ENCODE results near the gene TYR. TPM values are rescaled to one million over a fixed set of nuclear protein-coding genes. Genes with fewer than 3 reads are reported as not detected.
"Not testable (repeated sequence)": the region's sequence is repeated elsewhere in the genome, so short reads cannot be mapped to it uniquely, and the experiment has no call there.

Gene TYR
- total RNA-seq, 2 donors from 2014 or later = not detected

- Histone ChIP-seq H3K4me3 (no peak overlapping the region), H3K36me3 (replicated peaks in 1 of 2; ENCODE audit: insufficient read depth in 1 of 2, low read depth in 2 of 2) (no peaks in the 10 kb centered on the region), H3K9me3 (no peaks in the 10 kb centered on the region), H3K27me3 (no peaks in the 10 kb centered on the region), H3K27ac (no peak overlapping the region), H3K4me1 (no peaks in the 10 kb centered on the region)
- intact Hi-C loops (cut with DNase I) = no loop called here
- TF ChIP-seq, protein P1, sequence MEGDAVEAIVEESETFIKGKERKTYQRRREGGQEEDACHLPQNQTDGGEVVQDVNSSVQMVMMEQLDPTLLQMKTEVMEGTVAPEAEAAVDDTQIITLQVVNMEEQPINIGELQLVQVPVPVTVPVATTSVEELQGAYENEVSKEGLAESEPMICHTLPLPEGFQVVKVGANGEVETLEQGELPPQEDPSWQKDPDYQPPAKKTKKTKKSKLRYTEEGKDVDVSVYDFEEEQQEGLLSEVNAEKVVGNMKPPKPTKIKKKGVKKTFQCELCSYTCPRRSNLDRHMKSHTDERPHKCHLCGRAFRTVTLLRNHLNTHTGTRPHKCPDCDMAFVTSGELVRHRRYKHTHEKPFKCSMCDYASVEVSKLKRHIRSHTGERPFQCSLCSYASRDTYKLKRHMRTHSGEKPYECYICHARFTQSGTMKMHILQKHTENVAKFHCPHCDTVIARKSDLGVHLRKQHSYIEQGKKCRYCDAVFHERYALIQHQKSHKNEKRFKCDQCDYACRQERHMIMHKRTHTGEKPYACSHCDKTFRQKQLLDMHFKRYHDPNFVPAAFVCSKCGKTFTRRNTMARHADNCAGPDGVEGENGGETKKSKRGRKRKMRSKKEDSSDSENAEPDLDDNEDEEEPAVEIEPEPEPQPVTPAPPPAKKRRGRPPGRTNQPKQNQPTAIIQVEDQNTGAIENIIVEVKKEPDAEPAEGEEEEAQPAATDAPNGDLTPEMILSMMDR (IDR thresholded peaks at IDR 0.05) = no peak
- no peak for TF ChIP-seq POLR2A (IDR thresholded peaks at IDR 0.05)
- DNase-seq = no peak
- 68 to 69% methylated on average over 2 of the region's 2 CpGs for WGBS, 2 donors
- ATAC-seq = no peak
Observed at GRCh38 chr11:89321401-89321800, 143.7 kb downstream of the TYR start.

DNA sequence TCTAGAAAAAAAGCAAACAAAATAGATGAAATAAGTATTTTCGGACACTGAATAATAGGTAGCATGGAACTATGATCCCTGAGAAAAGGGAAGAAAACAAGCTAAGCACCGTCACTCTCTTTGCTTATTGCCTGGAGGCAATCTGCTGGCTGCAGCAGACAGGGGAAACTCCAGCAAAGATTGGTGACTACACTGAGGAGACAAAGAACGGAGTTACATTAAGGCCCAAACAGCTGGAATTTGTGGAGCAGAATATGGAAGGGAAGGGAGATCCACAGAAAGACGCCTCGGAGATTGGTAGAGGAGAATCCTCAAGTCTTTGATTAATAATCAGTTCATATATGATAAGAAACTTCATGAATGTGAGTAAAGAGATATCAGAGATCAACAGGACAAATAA is 150.2 kb downstream of the TYR start:
- H3K36me3 ChIP-seq (replicated peaks in 1 of 2; ENCODE audit: insufficient read depth in 1 of 2, low read depth in 2 of 2) = no peaks in the 10 kb centered on the region
- H3K9me3 ChIP-seq = no peaks in the 10 kb centered on the region
- no peaks in the 10 kb centered on the region for H3K27me3 ChIP-seq
- ATAC-seq = no peak
- DNase-seq = no peak
- intact Hi-C loops (cut with DNase I) = no loop called here
- H3K4me3 ChIP-seq = no peak overlapping the region
- no peak for TF ChIP-seq POLR2A (IDR thresholded peaks at IDR 0.05)
- TF ChIP-seq, protein P1 (IDR thresholded peaks at IDR 0.05) = no peak
- H3K4me1 ChIP-seq = no peaks in the 10 kb centered on the region
- WGBS, 2 donors = 68 to 70% methylated on average over 5 of the region's 5 CpGs
- no peak overlapping the region for H3K27ac ChIP-seq

- intact Hi-C loops (cut with DNase I); ATAC-seq: not testable (repeated sequence)
- 47 to 56% methylated on average over 4 of the region's 4 CpGs for WGBS, 2 donors
Observed at GRCh38 chr11:89331940-89332339, 154.3 kb downstream of the TYR start.

DNA sequence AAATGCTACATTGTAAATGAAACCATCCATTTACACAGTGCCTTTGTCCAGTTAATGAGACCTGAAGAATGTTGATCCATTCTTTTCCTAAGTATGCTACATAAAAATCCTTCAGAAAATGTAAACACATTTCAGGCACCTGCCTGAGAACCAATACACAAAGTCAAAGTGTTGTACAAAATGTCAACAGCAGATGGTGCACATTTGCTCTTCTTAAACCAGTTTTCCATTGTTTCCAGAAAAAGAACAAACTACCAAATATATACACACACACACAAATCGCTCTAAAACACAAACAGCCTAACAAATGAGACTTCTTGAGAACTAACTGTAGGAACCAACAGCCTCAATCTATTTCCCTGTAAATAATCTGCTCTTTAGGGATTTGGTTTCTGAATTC is 156.0 kb downstream of the TYR start:
- H3K9me3 ChIP-seq; ATAC-seq; DNase-seq; H3K27me3 ChIP-seq; H3K36me3 ChIP-seq (replicated peaks in 1 of 2; ENCODE audit: insufficient read depth in 1 of 2, low read depth in 2 of 2); H3K4me3 ChIP-seq; H3K27ac ChIP-seq; H3K4me1 ChIP-seq; intact Hi-C loops (cut with DNase I): not testable (repeated sequence)
- 26 to 32% methylated on average over 1 of the region's 1 CpG for WGBS, 2 donors
- TF ChIP-seq, protein P1 (IDR thresholded peaks at IDR 0.05) = peak in 5 of 7 experiments; percentile 7 to 40 (median 35)

More at GRCh38 chr11:89331940-89332339, 154.3 kb downstream of the TYR start:
- not testable (repeated sequence) for DNase-seq; H3K4me1 ChIP-seq; H3K4me3 ChIP-seq; H3K36me3 ChIP-seq (replicated peaks in 1 of 2; ENCODE audit: insufficient read depth in 1 of 2, low read depth in 2 of 2); H3K27ac ChIP-seq; H3K9me3 ChIP-seq; H3K27me3 ChIP-seq

GRCh38 chr11:89337100-89337650 is 159.5 kb downstream of the TYR start:
- DNase-seq; H3K27ac ChIP-seq; H3K27me3 ChIP-seq; H3K36me3 ChIP-seq (replicated peaks in 1 of 2; ENCODE audit: insufficient read depth in 1 of 2, low read depth in 2 of 2); ATAC-seq; H3K9me3 ChIP-seq; H3K4me3 ChIP-seq; H3K4me1 ChIP-seq; intact Hi-C loops (cut with DNase I): not testable (repeated sequence)
- WGBS, 2 donors = 24 to 33% methylated on average over 4 of the region's 4 CpGs

- H3K27ac ChIP-seq; DNase-seq; H3K36me3 ChIP-seq (replicated peaks in 1 of 2; ENCODE audit: insufficient read depth in 1 of 2, low read depth in 2 of 2); H3K9me3 ChIP-seq; H3K4me1 ChIP-seq; H3K4me3 ChIP-seq; intact Hi-C loops (cut with DNase I); H3K27me3 ChIP-seq; ATAC-seq: not testable (repeated sequence)
- 46 to 47% methylated on average over 2 of the region's 2 CpGs for WGBS, 2 donors
Observed at GRCh38 chr11:89338073-89338472, 160.4 kb downstream of the TYR start.

GRCh38 chr11:89340450-89340849 is 162.8 kb downstream of the TYR start:
- intact Hi-C loops (cut with DNase I); H3K9me3 ChIP-seq; H3K4me3 ChIP-seq; H3K4me1 ChIP-seq; H3K27me3 ChIP-seq; H3K27ac ChIP-seq; H3K36me3 ChIP-seq (replicated peaks in 1 of 2; ENCODE audit: insufficient read depth in 1 of 2, low read depth in 2 of 2): not testable (repeated sequence)
- peak; percentile 64 for ATAC-seq
- peak in 1 of 4 donors; percentile 7 for DNase-seq

- H3K9me3 ChIP-seq; H3K27me3 ChIP-seq; intact Hi-C loops (cut with DNase I); H3K4me3 ChIP-seq; H3K27ac ChIP-seq; H3K36me3 ChIP-seq (replicated peaks in 1 of 2; ENCODE audit: insufficient read depth in 1 of 2, low read depth in 2 of 2); H3K4me1 ChIP-seq: not testable (repeated sequence)
- WGBS, 2 donors = 59 to 76% methylated on average over 3 of the region's 3 CpGs
- ATAC-seq (peak; percentile 30), DNase-seq (peak in 3 of 4 donors; percentile 17 to 57 (median 25))
Observed at GRCh38 chr11:89342880-89343572, 165.4 kb downstream of the TYR start.

Data from body of pancreas (tissue), 4 donors.